Measurements from ENCODE around the gene TBC1D7.

TBC1D7 gene

GRCh38 chr6:13299403-13299821 lies 28.9 kb downstream of the TBC1D7 start:
- Histone ChIP-seq H3K9me3 (no peaks in the 10 kb centered on the region), H3K4me3 (peak overlapping the region; percentile 44), H4K20me1 (no peaks in the 10 kb centered on the region), H3K27ac (peak overlapping the region; percentile 97), H3K9ac (peak overlapping the region; percentile 82), H3K4me1 (peaks cover 100% of the 10 kb centered on the region), H3K36me3 (peaks cover 42% of the 10 kb centered on the region), H3K4me2 (peak overlapping the region; percentile 90), H3K27me3 (no peaks in the 10 kb centered on the region)
- TF ChIP-seq Cebpa-rat (IDR thresholded peaks at IDR 0.05): no peak

GRCh38 chr6:13298446-13298845 lies 29.9 kb downstream of the TBC1D7 start:
- no peak for TF ChIP-seq Cebpa-rat (IDR thresholded peaks at IDR 0.05)
- Histone ChIP-seq H3K27me3 (no peaks in the 10 kb centered on the region), H3K4me3 (peak overlapping the region; percentile 44), H3K4me2 (peak overlapping the region; percentile 90), H3K9ac (peak overlapping the region; percentile 82), H3K36me3 (peaks cover 48% of the 10 kb centered on the region), H3K9me3 (no peaks in the 10 kb centered on the region), H3K27ac (peak overlapping the region; percentile 97), H3K4me1 (peaks cover 98% of the 10 kb centered on the region), H4K20me1 (no peaks in the 10 kb centered on the region)

GRCh38 chr6:13297391-13297790 lies 30.9 kb downstream of the TBC1D7 start:
- no peak for TF ChIP-seq Cebpa-rat (IDR thresholded peaks at IDR 0.05)
- no peak overlapping the region for H3K4me3 ChIP-seq
- H3K27me3 ChIP-seq: no peaks in the 10 kb centered on the region
- H3K9ac ChIP-seq: peak overlapping the region; percentile 82
- H3K36me3 ChIP-seq: peaks cover 56% of the 10 kb centered on the region
- H3K4me2 ChIP-seq: peak overlapping the region; percentile 90
- no peaks in the 10 kb centered on the region for H3K9me3 ChIP-seq
- H3K4me1 ChIP-seq: peaks cover 87% of the 10 kb centered on the region
- H3K27ac ChIP-seq: peak overlapping the region; percentile 97
- no peaks in the 10 kb centered on the region for H4K20me1 ChIP-seq

- H3K4me1 ChIP-seq: peaks cover 79% of the 10 kb centered on the region
- H3K9ac ChIP-seq: peak overlapping the region; percentile 82
- peak overlapping the region; percentile 35 for H3K4me3 ChIP-seq
- peaks cover 56% of the 10 kb centered on the region for H3K36me3 ChIP-seq
- no peak for TF ChIP-seq Cebpa-rat (IDR thresholded peaks at IDR 0.05)
- no peaks in the 10 kb centered on the region for H4K20me1 ChIP-seq
- no peaks in the 10 kb centered on the region for H3K27me3 ChIP-seq
- peak overlapping the region; percentile 97 for H3K27ac ChIP-seq
- H3K4me2 ChIP-seq: peak overlapping the region; percentile 90
- no peaks in the 10 kb centered on the region for H3K9me3 ChIP-seq
These were observed 31.8 kb downstream of the TBC1D7 start for GRCh38 chr6:13296536-13296997.

- H3K9me3 ChIP-seq: no peaks in the 10 kb centered on the region; the same call in 1 of the 2 replicates
- H3K27me3 ChIP-seq: no peaks in the 10 kb centered on the region
- peak overlapping the region; percentile 35 for H3K4me3 ChIP-seq
- peaks cover 58% of the 10 kb centered on the region for H3K36me3 ChIP-seq
- no peak for TF ChIP-seq Cebpa-rat (IDR thresholded peaks at IDR 0.05)
- peaks cover 69% of the 10 kb centered on the region for H3K4me1 ChIP-seq
- H3K27ac ChIP-seq: peak overlapping the region; percentile 97
- H4K20me1 ChIP-seq: no peaks in the 10 kb centered on the region
- H3K9ac ChIP-seq: peak overlapping the region; percentile 82
- H3K4me2 ChIP-seq: peak overlapping the region; percentile 90
These were observed 32.8 kb downstream of the TBC1D7 start for GRCh38 chr6:13295576-13295975.

GRCh38 chr6:13294499-13295069 lies 33.8 kb downstream of the TBC1D7 start:
- Histone ChIP-seq H3K4me2 (peak overlapping the region; percentile 90), H3K4me1 (peaks cover 59% of the 10 kb centered on the region), H3K4me3 (no peak overlapping the region), H3K27ac (peak overlapping the region; percentile 97), H4K20me1 (no peaks in the 10 kb centered on the region), H3K9me3 (no peaks in the 10 kb centered on the region; the same call in 1 of the 2 replicates), H3K27me3 (no peaks in the 10 kb centered on the region), H3K9ac (no peak overlapping the region), H3K36me3 (peaks cover 61% of the 10 kb centered on the region)
- no peak for TF ChIP-seq Cebpa-rat (IDR thresholded peaks at IDR 0.05)

GRCh38 chr6:13292774-13293173 lies 35.6 kb downstream of the TBC1D7 start:
- Histone ChIP-seq H4K20me1 (peaks cover 15% of the 10 kb centered on the region; the same call in 1 of the 2 replicates), H3K4me2 (no peak overlapping the region), H3K27me3 (no peaks in the 10 kb centered on the region), H3K36me3 (peaks cover 79% of the 10 kb centered on the region), H3K9ac (0 out of 2 replicates have a peak overlapping the region, but pooled peaks have one; percentile 10), H3K4me1 (peaks cover 56% of the 10 kb centered on the region), H3K9me3 (peaks cover 8% of the 10 kb centered on the region; the same call in 1 of the 2 replicates), H3K27ac (peak overlapping the region; percentile 51; the same call in 1 of the 2 replicates), H3K4me3 (no peak overlapping the region)
- TF ChIP-seq Cebpa-rat (IDR thresholded peaks at IDR 0.05): no peak

GRCh38 chr6:13290335-13290734 lies 38.0 kb downstream of the TBC1D7 start:
- Histone ChIP-seq H3K4me1 (peaks cover 51% of the 10 kb centered on the region), H3K4me2 (no peak overlapping the region), H4K20me1 (peaks cover 36% of the 10 kb centered on the region; the same call in 1 of the 2 replicates), H3K4me3 (no peak overlapping the region), H3K9me3 (peaks cover 28% of the 10 kb centered on the region), H3K36me3 (peaks cover 100% of the 10 kb centered on the region), H3K27ac (peak overlapping the region; percentile 36; the same call in 1 of the 2 replicates), H3K27me3 (no peaks in the 10 kb centered on the region), H3K9ac (no peak overlapping the region)
- TF ChIP-seq Cebpa-rat (IDR thresholded peaks at IDR 0.05): no peak

- H3K36me3 ChIP-seq: peaks cover 100% of the 10 kb centered on the region
These were observed 38.5 kb downstream of the TBC1D7 start for GRCh38 chr6:13289789-13290318.

GRCh38 chr6:13288969-13289391 lies 39.4 kb downstream of the TBC1D7 start:
- Histone ChIP-seq H3K36me3 (peaks cover 99% of the 10 kb centered on the region), H3K9ac (no peak overlapping the region), H3K4me1 (peaks cover 49% of the 10 kb centered on the region), H3K4me2 (no peak overlapping the region), H4K20me1 (peaks cover 44% of the 10 kb centered on the region; the same call in 1 of the 2 replicates), H3K27ac (no peak overlapping the region; the same call in 1 of the 2 replicates), H3K9me3 (peaks cover 28% of the 10 kb centered on the region), H3K4me3 (no peak overlapping the region), H3K27me3 (no peaks in the 10 kb centered on the region)
- TF ChIP-seq Cebpa-rat (IDR thresholded peaks at IDR 0.05): no peak

More at GRCh38 chr6:13289789-13290318, 38.5 kb downstream of the TBC1D7 start:
- Histone ChIP-seq H3K27ac (peak overlapping the region; percentile 36; the same call in 1 of the 2 replicates), H3K9ac (no peak overlapping the region), H3K4me1 (peaks cover 51% of the 10 kb centered on the region), H4K20me1 (peaks cover 41% of the 10 kb centered on the region; the same call in 1 of the 2 replicates), H3K4me2 (no peak overlapping the region), H3K4me3 (no peak overlapping the region), H3K27me3 (no peaks in the 10 kb centered on the region), H3K9me3 (peaks cover 28% of the 10 kb centered on the region)
- TF ChIP-seq Cebpa-rat (IDR thresholded peaks at IDR 0.05): no peak
